ENCODE measurements around the gene VASN. TPM values are rescaled to one million over a fixed set of nuclear protein-coding genes. Genes with fewer than 3 reads are reported as not detected.

VASN gene
- total RNA-seq, 2 donors from 2014 or later, result 14.3 to 22.1 TPM

DNA sequence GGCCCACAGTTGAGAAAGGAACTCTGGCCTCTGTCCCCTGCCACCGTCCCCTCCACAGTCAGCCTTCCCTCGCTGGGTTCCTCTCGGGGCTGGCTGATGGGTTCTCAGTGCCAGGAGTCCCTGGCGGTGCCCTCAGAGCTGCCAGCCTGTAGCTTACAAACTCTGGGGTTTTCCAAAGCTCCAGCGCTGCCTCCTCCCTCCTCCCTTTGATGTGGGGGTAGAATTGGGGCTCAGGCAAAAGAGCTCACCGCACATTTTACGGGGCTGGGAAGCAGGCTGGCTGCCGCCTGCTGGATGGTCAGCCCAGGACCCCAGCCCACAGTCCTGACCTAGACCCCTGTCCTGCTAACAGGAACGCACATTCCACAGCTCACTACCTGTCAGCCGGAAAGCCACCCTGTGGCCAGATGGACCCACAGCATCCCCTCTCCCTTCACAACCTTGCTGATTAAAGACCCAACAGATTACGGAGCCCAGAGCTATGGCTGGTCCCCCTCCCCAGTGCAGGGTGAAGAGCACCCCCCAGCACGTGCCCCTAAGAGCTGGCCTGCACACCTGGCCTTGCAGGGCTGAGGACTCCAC is 6.0 kb downstream of the VASN start:
- Histone ChIP-seq H3K27ac (peak overlapping the region in 3 of 4 donors; percentile 78 to 89 (median 85)), H3K27me3 (no peaks in the 10 kb centered on the region), H3K36me3 (replicated peaks in 1 of 2; ENCODE audit: insufficient read depth in 1 of 2, low read depth in 2 of 2) (peaks cover 0 to 5% of the 10 kb centered on the region in 2 donors), H3K9me3 (no peaks in the 10 kb centered on the region), H3K4me3 (no peak overlapping the region), H3K4me1 (peaks cover 61% of the 10 kb centered on the region)
- DNase-seq, result peak in 2 of 4 donors; percentile 38 to 45
- 62 to 78% methylated on average over 8 to 12 of the region's 12 CpGs for WGBS, 2 donors
- intact Hi-C loops (cut with DNase I), result no loop called here
- peak in 2 of 7 experiments; percentile 11 to 27 for TF ChIP-seq CTCF (IDR thresholded peaks at IDR 0.05)
- no peak for TF ChIP-seq POLR2A (IDR thresholded peaks at IDR 0.05)
- no peak for ATAC-seq

- no peaks in the 10 kb centered on the region for H3K9me3 ChIP-seq
- ATAC-seq (no peak), DNase-seq (peak in 1 of 4 donors; percentile 19)
- H3K27me3 ChIP-seq, result no peaks in the 10 kb centered on the region
- H3K4me3 ChIP-seq, result no peak overlapping the region
- intact Hi-C loops (cut with DNase I), result no loop called here
- H3K27ac ChIP-seq, result peak overlapping the region; percentile 8 to 89 (median 44)
- TF ChIP-seq CTCF (IDR thresholded peaks at IDR 0.05) (no peak), POLR2A (IDR thresholded peaks at IDR 0.05) (no peak)
- 82% methylated on average over 15 of the region's 15 CpGs; no CpG with 5 or more reads in 1 of the 2 donors for WGBS, 2 donors
- peaks cover 0 to 8% of the 10 kb centered on the region in 2 donors for H3K36me3 ChIP-seq (replicated peaks in 1 of 2; ENCODE audit: insufficient read depth in 1 of 2, low read depth in 2 of 2)
- H3K4me1 ChIP-seq, result peaks cover 55% of the 10 kb centered on the region
Measured at GRCh38 chr16:4378161-4378666, 6.6 kb downstream of the VASN start.

DNA sequence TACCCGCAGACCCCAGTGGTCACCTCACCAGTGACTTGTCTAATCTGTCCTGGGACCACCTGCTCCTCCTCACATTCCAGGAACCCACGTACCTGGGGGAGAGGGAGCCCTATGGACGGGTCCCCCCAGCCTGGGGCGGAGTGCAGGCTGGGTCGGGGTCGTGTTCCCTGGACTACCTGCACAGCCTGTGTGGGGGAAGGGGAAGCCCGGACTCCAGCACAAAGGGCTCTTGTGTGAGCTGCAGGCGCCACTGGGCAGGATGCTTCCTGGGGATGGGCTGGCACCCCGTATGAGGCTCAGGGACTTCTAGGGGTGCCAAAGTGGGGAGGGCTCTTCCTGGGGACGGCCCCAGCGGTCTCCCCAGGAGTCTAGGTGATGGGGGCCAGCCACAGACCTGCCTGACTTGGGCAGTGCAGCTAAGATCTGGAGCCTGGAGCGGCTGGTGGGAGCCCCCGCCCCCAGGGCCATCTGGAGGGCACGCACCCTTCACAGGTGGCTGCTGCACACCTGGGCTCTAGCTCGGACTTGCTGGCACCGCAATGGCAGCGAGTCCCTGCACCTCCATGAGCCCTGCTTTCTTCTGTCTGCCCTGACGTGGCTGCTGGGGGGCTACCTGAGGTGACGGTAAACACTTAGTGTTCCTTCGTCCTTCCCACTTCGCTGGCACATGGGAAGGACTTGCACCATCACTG is 7.5 kb downstream of the VASN start:
- Histone ChIP-seq H3K4me3 (no peak overlapping the region), H3K27ac (peak overlapping the region in 2 of 4 donors; percentile 8 to 89), H3K27me3 (no peaks in the 10 kb centered on the region), H3K9me3 (no peaks in the 10 kb centered on the region), H3K4me1 (peaks cover 46% of the 10 kb centered on the region), H3K36me3 (replicated peaks in 1 of 2; ENCODE audit: insufficient read depth in 1 of 2, low read depth in 2 of 2) (peaks cover 0 to 8% of the 10 kb centered on the region in 2 donors)
- WGBS, 2 donors, result 75 to 87% methylated on average over 4 to 18 of the region's 21 CpGs
- ATAC-seq (no peak), DNase-seq (peak in 1 of 4 donors; percentile 22)
- no peak for TF ChIP-seq POLR2A (IDR thresholded peaks at IDR 0.05)
- no peak for TF ChIP-seq CTCF (IDR thresholded peaks at IDR 0.05)
- intact Hi-C loops (cut with DNase I), result no loop called here

DNA sequence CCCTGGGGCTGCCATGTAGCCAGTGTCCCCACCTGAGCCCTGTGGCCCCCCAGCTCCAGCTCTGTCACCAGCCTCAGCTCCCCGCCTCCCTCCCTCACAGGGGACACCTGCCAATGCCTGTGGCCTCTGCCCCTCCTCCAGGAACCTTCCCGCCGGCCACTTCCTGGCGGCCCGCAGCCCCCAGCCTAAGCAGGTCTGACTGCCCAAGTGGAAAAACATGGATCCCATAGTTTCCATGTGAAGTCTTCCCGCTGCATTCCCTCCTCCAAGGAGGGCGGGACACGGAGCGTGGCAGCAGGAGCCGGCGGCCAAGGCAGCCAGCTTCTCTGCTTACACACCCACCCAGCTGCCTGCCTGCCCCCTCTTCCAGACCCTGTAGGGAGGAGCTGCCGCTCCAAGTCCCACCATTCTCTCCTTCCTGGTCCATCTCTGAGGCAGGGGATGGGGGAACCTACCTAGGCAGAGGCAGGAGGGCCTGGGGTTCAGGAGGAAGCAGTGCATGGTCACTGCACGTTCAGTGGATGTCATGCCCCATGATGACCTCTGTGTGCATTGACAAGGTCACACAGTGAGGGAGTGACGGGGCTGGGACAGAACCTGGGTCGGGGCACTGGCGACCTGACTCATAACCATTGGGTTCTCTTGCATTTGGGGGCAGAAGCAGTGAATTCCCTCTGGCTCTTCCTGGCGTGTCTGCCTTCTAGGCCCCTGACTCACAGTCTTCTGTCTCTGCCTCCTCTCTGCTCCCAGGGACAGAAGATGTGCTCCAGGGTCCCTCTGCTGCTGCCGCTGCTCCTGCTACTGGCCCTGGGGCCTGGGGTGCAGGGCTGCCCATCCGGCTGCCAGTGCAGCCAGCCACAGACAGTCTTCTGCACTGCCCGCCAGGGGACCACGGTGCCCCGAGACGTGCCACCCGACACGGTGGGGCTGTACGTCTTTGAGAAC is 8.7 kb downstream of the VASN start:
- peak in 1 of 4 donors; percentile 13 for DNase-seq
- peak overlapping the region in 1 of 4 donors; percentile 6 for H3K27ac ChIP-seq
- peaks cover 0 to 8% of the 10 kb centered on the region in 2 donors for H3K36me3 ChIP-seq (replicated peaks in 1 of 2; ENCODE audit: insufficient read depth in 1 of 2, low read depth in 2 of 2)

More for the DNA sequence above, 8.7 kb downstream of the VASN start:
- no peaks in the 10 kb centered on the region for H3K9me3 ChIP-seq
- H3K4me1 ChIP-seq, result peaks cover 34% of the 10 kb centered on the region
- 83 to 90% methylated on average over 10 to 26 of the region's 26 CpGs for WGBS, 2 donors
- H3K27me3 ChIP-seq, result no peaks in the 10 kb centered on the region
- H3K4me3 ChIP-seq, result no peak overlapping the region
- intact Hi-C loops (cut with DNase I), result no loop called here
- TF ChIP-seq CTCF (IDR thresholded peaks at IDR 0.05) (no peak), POLR2A (IDR thresholded peaks at IDR 0.05) (no peak)
- ATAC-seq, result no peak

All from body of pancreas (tissue), 4 donors.